Measurements from ENCODE around the gene DOCK10.
"Not testable (repeated sequence)": the region's sequence is repeated elsewhere in the genome, so short reads cannot be mapped to it uniquely, and the experiment has no call there.

Gene DOCK10

DNA sequence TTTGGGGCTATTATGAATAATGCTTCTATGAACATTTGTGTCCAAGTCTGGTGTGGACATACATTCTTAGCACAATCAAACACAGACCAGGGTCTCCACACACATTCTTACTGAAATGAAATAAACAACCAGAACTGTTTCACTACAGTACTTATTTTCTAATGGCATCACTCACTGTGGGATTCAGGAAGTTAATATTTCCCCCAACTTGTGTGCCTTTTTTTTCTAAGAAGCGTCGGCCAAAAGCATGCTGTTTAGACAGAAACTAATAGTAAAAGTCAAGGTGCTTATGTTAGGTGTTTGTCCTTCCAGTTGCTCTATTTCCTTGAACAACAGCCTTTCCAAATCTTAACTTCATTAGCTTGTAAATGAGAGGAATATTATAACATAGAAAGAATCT, 117.6 kb downstream of the DOCK10 start:
- H3K27ac Mint-ChIP-seq = no peak overlapping the region
- no peak overlapping the region for H3K4me3 Mint-ChIP-seq
- peaks cover 8% of the 10 kb centered on the region for H3K27me3 Mint-ChIP-seq (ENCODE audit: low read depth, poor library complexity)
- H3K9me3 Mint-ChIP-seq = no peaks in the 10 kb centered on the region
- DNase-seq = no peak
- TF ChIP-seq, protein P1, sequence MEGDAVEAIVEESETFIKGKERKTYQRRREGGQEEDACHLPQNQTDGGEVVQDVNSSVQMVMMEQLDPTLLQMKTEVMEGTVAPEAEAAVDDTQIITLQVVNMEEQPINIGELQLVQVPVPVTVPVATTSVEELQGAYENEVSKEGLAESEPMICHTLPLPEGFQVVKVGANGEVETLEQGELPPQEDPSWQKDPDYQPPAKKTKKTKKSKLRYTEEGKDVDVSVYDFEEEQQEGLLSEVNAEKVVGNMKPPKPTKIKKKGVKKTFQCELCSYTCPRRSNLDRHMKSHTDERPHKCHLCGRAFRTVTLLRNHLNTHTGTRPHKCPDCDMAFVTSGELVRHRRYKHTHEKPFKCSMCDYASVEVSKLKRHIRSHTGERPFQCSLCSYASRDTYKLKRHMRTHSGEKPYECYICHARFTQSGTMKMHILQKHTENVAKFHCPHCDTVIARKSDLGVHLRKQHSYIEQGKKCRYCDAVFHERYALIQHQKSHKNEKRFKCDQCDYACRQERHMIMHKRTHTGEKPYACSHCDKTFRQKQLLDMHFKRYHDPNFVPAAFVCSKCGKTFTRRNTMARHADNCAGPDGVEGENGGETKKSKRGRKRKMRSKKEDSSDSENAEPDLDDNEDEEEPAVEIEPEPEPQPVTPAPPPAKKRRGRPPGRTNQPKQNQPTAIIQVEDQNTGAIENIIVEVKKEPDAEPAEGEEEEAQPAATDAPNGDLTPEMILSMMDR (IDR thresholded peaks at IDR 0.05) = no peak
- no peaks in the 10 kb centered on the region for H3K36me3 Mint-ChIP-seq (ENCODE audit: low read depth)
- no peaks in the 10 kb centered on the region for H3K4me1 Mint-ChIP-seq

GRCh38 chr2:224922142-224922727, 120.0 kb downstream of the DOCK10 start:
- no peaks in the 10 kb centered on the region for H3K4me1 Mint-ChIP-seq
- no peak for DNase-seq
- TF ChIP-seq, protein P1 (IDR thresholded peaks at IDR 0.05) = no peak
- H3K36me3 Mint-ChIP-seq (ENCODE audit: low read depth) = no peaks in the 10 kb centered on the region
- no peaks in the 10 kb centered on the region for H3K27me3 Mint-ChIP-seq (ENCODE audit: low read depth, poor library complexity)
- no peaks in the 10 kb centered on the region for H3K9me3 Mint-ChIP-seq
- H3K27ac Mint-ChIP-seq = no peak overlapping the region
- no peak overlapping the region for H3K4me3 Mint-ChIP-seq

DNA sequence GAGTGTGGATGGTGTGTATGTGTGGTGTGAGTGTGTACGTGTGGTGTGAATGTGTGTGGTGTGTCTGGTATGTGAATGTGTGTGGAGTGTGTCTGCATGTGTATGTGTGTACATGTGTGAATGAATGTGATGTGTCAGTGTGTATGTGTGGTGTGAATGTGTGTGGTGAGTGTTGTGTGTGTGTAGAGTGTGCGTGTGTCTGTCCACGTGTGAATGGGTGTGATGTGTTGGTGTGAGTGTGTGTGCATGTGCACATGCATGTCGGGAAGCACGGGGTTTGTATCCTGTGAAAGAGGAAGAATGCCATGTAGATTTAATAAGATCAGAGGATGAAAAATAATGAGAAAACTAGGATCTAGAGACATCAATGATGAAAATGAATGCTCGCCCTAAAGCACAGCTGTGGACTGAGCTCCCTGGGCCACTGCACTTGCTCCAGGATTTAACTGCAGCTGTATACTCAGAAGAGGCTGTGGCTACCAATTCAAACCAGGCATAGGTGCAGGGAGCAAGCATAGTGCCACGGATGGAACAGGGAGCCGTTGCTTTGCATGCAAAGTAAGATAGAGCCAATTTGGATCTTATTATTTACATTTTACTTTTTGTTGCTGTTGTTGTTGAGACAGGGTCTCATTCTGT, 122.7 kb downstream of the DOCK10 start:
- Mint-ChIP-seq H3K27ac (no peak overlapping the region), H3K36me3 (ENCODE audit: low read depth) (no peaks in the 10 kb centered on the region)

GRCh38 chr2:224918626-224919471, 123.4 kb downstream of the DOCK10 start:
- H3K9me3 Mint-ChIP-seq = no peaks in the 10 kb centered on the region
- no peaks in the 10 kb centered on the region for H3K27me3 Mint-ChIP-seq (ENCODE audit: low read depth, poor library complexity)
- no peak for DNase-seq
- no peak overlapping the region for H3K27ac Mint-ChIP-seq
- TF ChIP-seq, protein P1 (IDR thresholded peaks at IDR 0.05) = no peak
- H3K4me1 Mint-ChIP-seq = no peaks in the 10 kb centered on the region
- H3K4me3 Mint-ChIP-seq = no peak overlapping the region
- H3K36me3 Mint-ChIP-seq (ENCODE audit: low read depth) = no peaks in the 10 kb centered on the region

More for the DNA sequence above, 122.7 kb downstream of the DOCK10 start:
- H3K9me3 Mint-ChIP-seq = no peaks in the 10 kb centered on the region
- no peak for DNase-seq
- no peak overlapping the region for H3K4me3 Mint-ChIP-seq
- no peaks in the 10 kb centered on the region for H3K4me1 Mint-ChIP-seq
- no peaks in the 10 kb centered on the region for H3K27me3 Mint-ChIP-seq (ENCODE audit: low read depth, poor library complexity)
- TF ChIP-seq, protein P1 (IDR thresholded peaks at IDR 0.05) = no peak

DNA sequence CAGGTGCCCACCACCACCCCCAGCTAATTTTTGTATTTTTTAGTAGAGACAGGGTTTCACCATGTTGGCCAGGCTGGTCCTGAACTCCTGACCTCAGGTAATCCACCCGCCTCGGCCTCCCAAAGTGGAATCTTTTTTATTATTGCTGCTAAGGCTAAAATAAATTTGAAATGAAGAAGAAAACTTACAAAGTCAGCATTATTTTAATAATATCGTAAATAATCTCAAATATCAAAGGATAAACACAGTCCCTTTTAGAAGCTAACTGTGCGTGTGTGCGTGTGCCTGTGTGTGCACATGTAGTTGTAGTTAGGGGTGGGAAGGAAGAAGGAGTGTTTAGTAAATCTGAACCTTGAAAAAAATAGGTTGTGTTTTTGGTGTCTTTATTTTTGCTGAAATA, 125.0 kb downstream of the DOCK10 start:
- not testable (repeated sequence) for H3K9me3 Mint-ChIP-seq; H3K36me3 Mint-ChIP-seq (ENCODE audit: low read depth); H3K27me3 Mint-ChIP-seq (ENCODE audit: low read depth, poor library complexity); H3K27ac Mint-ChIP-seq; H3K4me1 Mint-ChIP-seq; H3K4me3 Mint-ChIP-seq; DNase-seq

- Mint-ChIP-seq H3K9me3 (no peaks in the 10 kb centered on the region), H3K36me3 (ENCODE audit: low read depth) (no peaks in the 10 kb centered on the region), H3K4me3 (no peak overlapping the region), H3K27me3 (ENCODE audit: low read depth, poor library complexity) (no peaks in the 10 kb centered on the region), H3K27ac (no peak overlapping the region), H3K4me1 (peaks cover under 1% of the 10 kb centered on the region)
- TF ChIP-seq, protein P1 (IDR thresholded peaks at IDR 0.05) = no peak
- DNase-seq = no peak
These were observed 127.1 kb downstream of the DOCK10 start for GRCh38 chr2:224915136-224915535.

Data from nephron progenitor cell (in vitro differentiated cells).